Vagina (tissue), 2 donors: ENCODE measurements around the gene YAF2.

Source experiments
- POLR2AphosphoS5 ChIP-seq, 2 donors: sonication (generic); formaldehyde crosslinking; IDR thresholded peaks; one replicate each; pipeline ENCODE4 v1.9.0; 2017; ENCODE audit warnings: antibody characterized with exemption in 2 of 2, mild to moderate bottlenecking in 2 of 2, low read depth in 1 of 2; ENCODE audit not compliant: insufficient read depth in 1 of 2
- TF ChIP-seq, protein P1 (sequence below), 3 experiments: fragments of 450-650 bp in 2 of 3; fragments of 200-600 bp in 1 of 3; sonication (generic) in 1 of 3; IDR thresholded peaks; one replicate each; pipeline ENCODE4 v1.5.1; 2017 to 2019; ENCODE audit warnings: antibody characterized with exemption in 3 of 3, mild to moderate bottlenecking in 2 of 3, moderate library complexity in 2 of 3

GRCh38 chr12:42190376-42190775 lies 47.7 kb downstream of the YAF2 start:
- TF ChIP-seq, protein P1, sequence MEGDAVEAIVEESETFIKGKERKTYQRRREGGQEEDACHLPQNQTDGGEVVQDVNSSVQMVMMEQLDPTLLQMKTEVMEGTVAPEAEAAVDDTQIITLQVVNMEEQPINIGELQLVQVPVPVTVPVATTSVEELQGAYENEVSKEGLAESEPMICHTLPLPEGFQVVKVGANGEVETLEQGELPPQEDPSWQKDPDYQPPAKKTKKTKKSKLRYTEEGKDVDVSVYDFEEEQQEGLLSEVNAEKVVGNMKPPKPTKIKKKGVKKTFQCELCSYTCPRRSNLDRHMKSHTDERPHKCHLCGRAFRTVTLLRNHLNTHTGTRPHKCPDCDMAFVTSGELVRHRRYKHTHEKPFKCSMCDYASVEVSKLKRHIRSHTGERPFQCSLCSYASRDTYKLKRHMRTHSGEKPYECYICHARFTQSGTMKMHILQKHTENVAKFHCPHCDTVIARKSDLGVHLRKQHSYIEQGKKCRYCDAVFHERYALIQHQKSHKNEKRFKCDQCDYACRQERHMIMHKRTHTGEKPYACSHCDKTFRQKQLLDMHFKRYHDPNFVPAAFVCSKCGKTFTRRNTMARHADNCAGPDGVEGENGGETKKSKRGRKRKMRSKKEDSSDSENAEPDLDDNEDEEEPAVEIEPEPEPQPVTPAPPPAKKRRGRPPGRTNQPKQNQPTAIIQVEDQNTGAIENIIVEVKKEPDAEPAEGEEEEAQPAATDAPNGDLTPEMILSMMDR (IDR thresholded peaks at IDR 0.05): no peak
- no peak for TF ChIP-seq POLR2AphosphoS5 (IDR thresholded peaks at IDR 0.05; ENCODE audit: insufficient read depth in 1 of 2, low read depth in 1 of 2)
